DMS79 treated with DMSO at 0.1 percent for 48 hours (cell line): ENCODE results near the gene OXT.
"Not testable (repeated sequence)": the region's sequence is repeated elsewhere in the genome, so short reads cannot be mapped to it uniquely, and the experiment has no call there.

ENCODE experiments used
- DNase-seq: peaks from one replicate; lab custom pipeline; 2025; lab: John Stamatoyannopoulos, UW

Gene OXT

DNA sequence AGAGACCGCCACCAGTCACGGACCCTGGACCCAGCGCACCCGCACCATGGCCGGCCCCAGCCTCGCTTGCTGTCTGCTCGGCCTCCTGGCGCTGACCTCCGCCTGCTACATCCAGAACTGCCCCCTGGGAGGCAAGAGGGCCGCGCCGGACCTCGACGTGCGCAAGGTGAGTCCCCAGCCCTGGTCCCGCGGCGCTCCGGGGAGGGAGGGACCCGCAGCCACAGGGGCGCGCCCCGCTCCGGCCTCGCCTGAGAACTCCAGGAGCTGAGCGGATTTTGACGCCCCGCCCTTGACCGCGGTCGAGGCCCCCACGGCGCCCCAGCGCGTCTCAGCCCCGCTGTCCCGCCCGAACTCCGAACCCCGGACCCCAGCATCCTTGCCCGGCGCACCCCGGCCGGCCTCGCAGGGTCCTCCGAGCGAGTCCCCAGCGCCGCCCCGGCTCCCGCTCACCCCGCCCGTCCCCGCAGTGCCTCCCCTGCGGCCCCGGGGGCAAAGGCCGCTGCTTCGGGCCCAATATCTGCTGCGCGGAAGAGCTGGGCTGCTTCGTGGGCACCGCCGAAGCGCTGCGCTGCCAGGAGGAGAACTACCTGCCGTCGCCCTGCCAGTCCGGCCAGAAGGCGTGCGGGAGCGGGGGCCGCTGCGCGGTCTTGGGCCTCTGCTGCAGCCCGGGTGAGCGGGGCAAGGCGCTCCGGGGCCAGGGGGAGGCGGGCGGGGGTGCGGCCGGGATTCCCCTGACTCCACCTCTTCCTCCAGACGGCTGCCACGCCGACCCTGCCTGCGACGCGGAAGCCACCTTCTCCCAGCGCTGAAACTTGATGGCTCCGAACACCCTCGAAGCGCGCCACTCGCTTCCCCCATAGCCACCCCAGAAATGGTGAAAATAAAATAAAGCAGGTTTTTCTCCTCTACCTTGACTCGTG, at the start of gene OXT:
TSS of gene OXT (plus strand) at position 11 of the 920 bp plus-strand sequence. CDS start at position 47, 36 bp downstream.
- no peak for DNase-seq

DNA sequence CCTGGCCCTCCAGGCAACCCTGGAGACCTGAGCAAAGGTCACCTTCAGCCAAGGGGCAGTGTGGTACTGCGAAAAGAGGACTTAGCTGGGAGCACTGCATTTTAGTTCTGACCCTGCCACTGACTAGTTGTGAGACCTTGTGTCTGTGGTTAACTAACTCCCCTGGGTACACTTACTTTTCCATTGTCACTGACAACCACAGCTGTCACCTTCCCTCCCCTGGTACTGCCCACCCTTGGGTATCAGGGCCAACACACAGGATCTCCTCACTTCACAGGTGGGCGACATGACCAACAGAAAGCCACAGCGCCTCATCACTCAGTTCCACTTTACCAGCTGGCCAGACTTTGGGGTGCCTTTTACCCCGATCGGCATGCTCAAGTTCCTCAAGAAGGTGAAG, 49.6 kb upstream of the OXT start:
- no peak for DNase-seq

DNA sequence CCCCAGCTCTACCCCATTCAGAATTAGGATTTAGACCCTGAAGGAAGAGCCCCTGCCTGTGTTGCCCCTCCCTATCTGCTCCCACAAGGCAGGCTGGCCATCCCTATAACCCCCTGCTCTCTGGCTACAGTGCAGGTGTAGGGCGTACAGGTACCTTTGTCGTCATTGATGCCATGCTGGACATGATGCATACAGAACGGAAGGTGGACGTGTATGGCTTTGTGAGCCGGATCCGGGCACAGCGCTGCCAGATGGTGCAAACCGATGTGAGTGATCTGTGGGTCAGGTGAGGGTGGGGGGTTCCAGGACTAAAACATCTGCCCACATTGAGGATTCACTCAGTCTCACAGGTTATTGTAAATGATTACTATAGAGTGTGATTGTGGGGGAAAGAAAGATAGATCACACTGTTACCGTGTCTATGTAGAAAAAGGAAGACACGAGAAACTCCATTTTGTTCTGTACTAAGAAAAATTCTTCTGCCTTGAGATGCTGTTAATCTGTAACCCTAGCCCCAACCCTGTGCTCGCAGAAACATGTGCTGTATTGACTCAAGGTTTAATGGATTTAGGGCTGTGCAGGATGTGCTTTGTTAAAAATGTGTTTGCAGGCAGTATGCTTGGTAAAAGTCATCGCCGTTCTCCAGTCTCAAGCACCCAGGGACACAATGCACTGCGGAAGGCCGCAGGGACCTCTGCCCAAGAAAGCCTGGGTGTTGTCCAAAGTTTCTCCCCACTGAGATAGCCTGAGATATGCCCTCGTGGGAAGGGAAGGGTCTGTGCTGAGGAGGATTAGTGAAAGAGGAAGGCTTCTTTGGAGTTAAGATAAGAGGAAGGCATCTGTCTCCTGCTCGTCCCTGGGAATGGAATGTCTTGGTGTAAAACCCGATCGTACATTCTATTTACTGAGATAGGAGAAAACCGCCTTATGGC, 48.6 kb upstream of the OXT start:
- not testable (repeated sequence) for DNase-seq

DNA sequence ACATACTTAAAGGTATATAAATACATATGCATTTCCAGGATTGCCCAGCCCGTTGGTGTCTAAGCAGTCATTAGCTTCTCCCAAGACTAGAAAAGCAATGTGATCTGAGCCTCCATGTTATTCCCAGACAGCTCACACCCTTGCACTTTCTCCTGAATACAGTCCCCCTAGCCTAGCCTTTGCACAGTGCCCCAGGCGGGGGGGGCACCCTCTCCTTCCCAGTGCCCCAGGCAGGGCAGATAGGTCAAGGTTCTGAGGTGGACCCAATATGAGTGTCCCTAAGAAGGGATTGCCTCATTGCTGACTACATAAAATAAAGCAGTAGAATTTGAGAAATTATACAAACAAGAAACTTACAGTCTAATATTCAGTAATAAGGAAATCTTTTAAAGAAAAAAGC, 43.4 kb upstream of the OXT start:
- no peak for DNase-seq

DNA sequence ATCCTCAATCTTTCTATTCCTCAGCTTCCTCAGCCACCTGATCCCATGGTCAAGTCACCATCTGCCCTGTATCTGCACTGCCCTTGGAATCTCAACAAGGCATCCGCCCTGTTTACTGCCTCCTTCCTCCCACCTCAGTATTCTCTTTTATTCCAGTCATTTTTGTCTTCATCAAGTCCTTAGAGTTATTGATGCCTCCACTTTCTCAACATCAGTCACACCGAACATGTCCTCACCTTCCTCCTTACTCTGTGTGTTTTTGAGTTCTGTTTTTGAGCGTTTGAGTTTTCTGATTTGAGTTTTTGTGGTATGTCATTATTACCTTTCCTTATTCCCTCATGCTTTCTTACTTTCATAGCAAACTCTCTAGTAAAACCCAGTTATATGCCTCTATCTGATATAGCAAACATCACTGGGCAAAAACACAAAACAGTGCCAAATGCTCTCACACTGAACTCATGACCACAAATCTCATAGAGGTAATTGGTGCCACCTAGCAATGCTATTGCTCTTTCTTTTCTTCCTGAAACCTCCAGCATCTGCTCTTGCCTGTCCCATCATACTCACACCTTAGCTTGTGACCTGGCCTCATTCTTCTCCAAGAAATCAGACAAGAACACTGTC, 39.8 kb upstream of the OXT start:
- DNase-seq = no peak

- no peak for DNase-seq
Measured at GRCh38 chr20:3032624-3033023, 38.8 kb upstream of the OXT start.

DNA sequence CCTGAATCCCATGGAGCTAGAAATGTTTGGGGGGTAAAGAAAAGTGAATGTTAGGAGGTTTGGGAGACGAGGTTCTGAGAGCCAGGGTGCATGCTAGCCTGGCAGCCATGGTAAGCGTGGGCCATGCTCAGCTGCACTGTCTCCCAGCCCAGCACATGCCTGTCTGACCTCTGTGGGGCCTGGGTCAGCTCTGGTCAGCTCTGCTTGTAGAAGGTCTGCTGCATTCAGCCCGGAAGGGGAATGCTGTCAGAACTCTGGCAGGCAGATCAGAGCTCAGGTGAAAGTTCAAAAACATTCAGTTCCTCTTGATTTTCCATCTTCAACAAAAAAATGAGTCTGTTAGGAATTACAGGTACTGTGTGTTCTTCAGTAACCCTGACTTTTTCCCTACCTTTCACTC, 33.8 kb upstream of the OXT start:
- no peak for DNase-seq

DNA sequence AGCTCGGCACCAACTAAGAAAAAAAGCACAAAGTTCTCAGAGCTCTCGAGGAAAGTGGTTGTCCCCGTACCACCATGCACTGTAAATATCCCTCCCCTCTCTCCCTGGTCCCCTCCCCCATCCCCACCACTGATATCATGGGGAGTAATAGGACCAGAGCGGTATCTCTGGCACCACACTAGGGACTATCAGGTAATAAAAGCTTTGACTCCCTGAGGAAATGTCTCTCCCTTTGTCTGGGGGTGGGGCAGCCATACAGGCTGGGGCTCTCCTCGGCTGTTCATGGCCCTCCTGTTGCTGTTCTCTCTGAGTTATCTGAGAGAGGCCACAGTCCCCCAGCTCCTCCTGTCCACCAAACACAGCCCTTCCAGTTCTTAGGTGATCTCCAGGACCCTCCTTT, 33.0 kb upstream of the OXT start:
- DNase-seq = no peak

DNA sequence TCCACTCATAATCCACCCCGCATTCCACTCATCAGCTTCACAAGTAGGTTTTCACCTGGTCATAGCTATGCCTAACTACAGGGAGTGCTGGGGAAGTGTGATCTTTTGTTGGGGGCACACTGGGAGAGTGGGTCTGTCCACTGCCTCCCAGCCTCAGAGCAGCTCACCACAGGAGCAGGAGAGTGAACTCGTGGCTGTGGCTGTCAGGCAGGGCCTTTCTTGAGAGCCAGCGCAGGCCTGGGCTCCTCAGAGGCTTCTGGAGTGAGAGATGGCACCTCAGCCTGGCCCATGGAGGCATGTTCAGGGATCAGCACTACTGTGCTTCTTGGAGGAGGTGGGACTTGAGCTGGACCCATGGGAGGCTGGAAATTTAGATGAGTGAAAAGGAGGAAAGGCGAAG, 32.0 kb upstream of the OXT start:
- no peak for DNase-seq

GRCh38 chr20:3040086-3040485, 31.3 kb upstream of the OXT start:
- no peak for DNase-seq

- DNase-seq = no peak
Measured at GRCh38 chr20:3041854-3042409, 29.5 kb upstream of the OXT start.

GRCh38 chr20:3042625-3043024, 28.8 kb upstream of the OXT start:
- DNase-seq = no peak

GRCh38 chr20:3043322-3043721, 28.1 kb upstream of the OXT start, which contains the start of gene GNRH2:
Gene GNRH2 (plus strand): TSS chr20:3043622. CDS start chr20:3044415, 793 bp downstream.
- no peak for DNase-seq

DNA sequence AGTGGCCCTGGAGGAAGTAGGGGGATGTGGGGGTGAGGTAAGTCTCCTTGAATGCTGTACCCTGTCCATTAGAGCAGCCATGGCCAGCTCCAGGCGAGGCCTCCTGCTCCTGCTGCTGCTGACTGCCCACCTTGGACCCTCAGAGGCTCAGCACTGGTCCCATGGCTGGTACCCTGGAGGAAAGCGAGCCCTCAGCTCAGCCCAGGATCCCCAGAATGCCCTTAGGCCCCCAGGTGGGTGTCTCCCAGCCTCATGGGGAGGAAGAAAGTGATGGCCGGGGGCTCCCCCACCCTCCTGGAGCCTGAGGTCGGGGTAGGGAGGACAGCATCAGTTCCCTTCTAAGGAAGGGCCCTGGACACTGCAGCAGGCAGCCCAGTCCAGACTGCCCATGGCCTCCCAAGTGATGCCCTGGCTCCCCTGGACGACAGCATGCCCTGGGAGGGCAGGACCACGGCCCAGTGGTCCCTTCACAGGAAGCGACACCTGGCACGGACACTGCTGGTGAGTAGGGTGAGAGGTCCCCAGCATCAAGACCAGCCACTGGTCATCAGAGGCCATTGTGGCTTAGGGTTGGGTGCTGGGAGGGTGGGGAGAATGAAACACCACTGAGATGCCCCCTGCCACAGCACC, 27.0 kb upstream of the OXT start:
- DNase-seq = no peak

GRCh38 chr20:3045042-3045815, 26.2 kb upstream of the OXT start:
- DNase-seq = peak; percentile 46

- DNase-seq = peak; percentile 46
Measured at GRCh38 chr20:3045816-3046676, 25.4 kb upstream of the OXT start, which contains the start of gene MRPS26. Gene MRPS26 (plus strand): TSS chr20:3046052. CDS start chr20:3046069, 17 bp downstream.

- peak; percentile 87 for DNase-seq
Measured at GRCh38 chr20:3046677-3047462, 24.6 kb upstream of the OXT start.
